Naive thymus-derived CD8-positive, alpha-beta T cell (primary cell): ENCODE measurements around the gene SLC17A3. TPM values are rescaled to one million over a fixed set of nuclear protein-coding genes. Genes with fewer than 3 reads are reported as not detected.

ENCODE experiments used
- ATAC-seq, 2 donors: fragments of 150-1000 bp; cut with Tn5 transposase in 1 of 2; sonication (Bioruptor Pico), chemical (Tn5 transposase) in 1 of 2; 1 replicate in 1 of 2; 2 replicates in 1 of 2; pipeline ENCODE4 v1.10.0; 2021; ENCODE audit warnings: mild to moderate bottlenecking in 2 of 2, moderate library complexity in 2 of 2
- POLR2A ChIA-PET: fragments of 350-600 bp; sonication (Branson Sonifier 250); formaldehyde crosslinking; loops from one replicate; lab custom pipeline; 2021; ENCODE audit warnings: antibody characterized with exemption; lab: Charles Lee
- DNase-seq, 10 donors: peaks; one replicate each; pipeline versions ENCODE4 v3.0.0 to v3.0.0-alpha.2; 2020 to 2022
- H3K27ac Mint-ChIP-seq, 10 donors: one replicate each; pipeline ENCODE4 v1.8.0; 2020 to 2022; ENCODE audit warnings: mild to moderate bottlenecking in 10 of 10, mixed read lengths in 10 of 10, moderate library complexity in 4 of 10, inconsistent platforms in 1 of 10
- H3K27me3 Mint-ChIP-seq, 5 donors: one replicate each; pipeline ENCODE4 v1.8.0; 2021 to 2022; ENCODE audit warnings: mixed read lengths in 5 of 5
- H3K36me3 Mint-ChIP-seq, 3 donors: one replicate each; pipeline ENCODE4 v1.8.0; 2020 to 2022; ENCODE audit warnings: mixed read lengths in 3 of 3, mild to moderate bottlenecking in 2 of 3, inconsistent platforms in 1 of 3
- H3K4me1 Mint-ChIP-seq, 4 donors: one replicate each; pipeline ENCODE4 v1.8.0; 2021 to 2022; ENCODE audit warnings: mixed read lengths in 4 of 4
- H3K4me3 Mint-ChIP-seq, 10 donors: one replicate each; pipeline ENCODE4 v1.8.0; 2020 to 2022; ENCODE audit warnings: mild to moderate bottlenecking in 10 of 10, mixed read lengths in 10 of 10, moderate library complexity in 6 of 10, inconsistent platforms in 1 of 10
- H3K9me3 Mint-ChIP-seq, 9 donors: one replicate each; pipeline ENCODE4 v1.8.0; 2020 to 2022; ENCODE audit warnings: mixed read lengths in 9 of 9, mild to moderate bottlenecking in 3 of 9, inconsistent platforms in 1 of 9, moderate library complexity in 1 of 9
- polyA plus RNA-seq, 3 donors: library from polyadenylated mRNA; unstranded; fragments of 300-500 nt; fragmentation: Illumina TruSeq; gene quantifications; one replicate each; pipeline ENCODE4 v1.2.3, GENCODE V29; 2021
- total RNA-seq, 8 experiments: library from RNA in 2 of 8; stranded (reverse) in 2 of 8; gene quantifications; one replicate each; pipeline ENCODE4 v1.2.3 and lab custom pipeline; 2021 to 2026

The SLC17A3 gene
- total and polyA plus RNA-seq, 5 experiments from 2014 or later: 0.35 TPM; not detected in 4

DNA sequence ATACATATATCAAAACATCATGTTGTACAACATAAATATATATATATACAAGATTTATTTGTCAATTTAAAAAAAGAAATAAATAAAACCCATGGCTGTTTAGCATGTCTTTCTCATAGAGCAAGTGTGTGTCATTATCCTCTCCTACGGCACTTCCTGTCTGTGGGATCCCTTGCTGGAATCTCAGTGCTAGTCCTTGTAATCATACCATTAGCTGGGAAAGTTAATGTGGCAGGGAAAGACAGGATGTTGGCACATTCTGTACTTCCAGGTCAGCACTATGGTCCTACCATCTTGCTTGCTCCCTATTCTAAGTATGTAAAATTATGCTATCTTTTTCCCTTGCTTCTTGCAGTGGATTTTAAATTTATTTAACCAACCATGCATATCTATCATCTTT lies 9.5 kb upstream of the SLC17A3 start:
- no peak overlapping the region for H3K4me3 Mint-ChIP-seq
- H3K27ac Mint-ChIP-seq: no peak overlapping the region
- ATAC-seq (no peak), DNase-seq (no peak)
- POLR2A ChIA-PET: no interaction called here
- peaks cover 2 to 9% (median 4%) of the 10 kb centered on the region in 4 donors for H3K4me1 Mint-ChIP-seq
- H3K9me3 Mint-ChIP-seq: peaks cover 0 to 2% (median 0%) of the 10 kb centered on the region in 9 donors
- H3K36me3 Mint-ChIP-seq: no peaks in the 10 kb centered on the region
- H3K27me3 Mint-ChIP-seq: peaks cover 0 to 7% (median 0%) of the 10 kb centered on the region in 5 donors

GRCh38 chr6:25882051-25882496 lies 8.0 kb upstream of the SLC17A3 start:
- Mint-ChIP-seq H3K9me3 (peaks cover 0 to 2% (median 0%) of the 10 kb centered on the region in 9 donors), H3K4me1 (peaks cover 2 to 9% (median 4%) of the 10 kb centered on the region in 4 donors), H3K27me3 (peaks cover 0 to 7% (median 0%) of the 10 kb centered on the region in 5 donors), H3K4me3 (peak overlapping the region in 9 of 10 donors; percentile 78 to 90 (median 84)), H3K36me3 (no peaks in the 10 kb centered on the region), H3K27ac (peak overlapping the region in 6 of 10 donors; percentile 34 to 89 (median 70))
- POLR2A ChIA-PET: no interaction called here
- ATAC-seq (peak; percentile 81 to 82), DNase-seq (peak in 8 of 10 donors; percentile 11 to 68 (median 34))

- no peaks in the 10 kb centered on the region for H3K9me3 Mint-ChIP-seq
- no peaks in the 10 kb centered on the region for H3K36me3 Mint-ChIP-seq
- DNase-seq (no peak), ATAC-seq (no peak)
- H3K4me1 Mint-ChIP-seq: peaks cover 2 to 9% (median 4%) of the 10 kb centered on the region in 4 donors
- no peak overlapping the region for H3K4me3 Mint-ChIP-seq
- POLR2A ChIA-PET: no interaction called here
- H3K27ac Mint-ChIP-seq: no peak overlapping the region
- peaks cover 0 to 7% (median 0%) of the 10 kb centered on the region in 5 donors for H3K27me3 Mint-ChIP-seq
Observed at GRCh38 chr6:25880601-25881000, 6.6 kb upstream of the SLC17A3 start.

- ATAC-seq: no peak
- DNase-seq: no peak
- H3K27ac Mint-ChIP-seq: no peak overlapping the region
- peaks cover 7 to 18% (median 10%) of the 10 kb centered on the region in 4 donors for H3K4me1 Mint-ChIP-seq
- H3K27me3 Mint-ChIP-seq: peaks cover 0 to 7% (median 0%) of the 10 kb centered on the region in 5 donors
- H3K4me3 Mint-ChIP-seq: no peak overlapping the region
- no peaks in the 10 kb centered on the region for H3K36me3 Mint-ChIP-seq
- no peaks in the 10 kb centered on the region for H3K9me3 Mint-ChIP-seq
- POLR2A ChIA-PET: interaction anchor here (0.6 kb wide), 1 partner anchor 600 kb away, joined by 5 read pairs; the partner anchor contains the start of gene CARMIL1
Observed at GRCh38 chr6:25878721-25879322, 4.8 kb upstream of the SLC17A3 start.

DNA sequence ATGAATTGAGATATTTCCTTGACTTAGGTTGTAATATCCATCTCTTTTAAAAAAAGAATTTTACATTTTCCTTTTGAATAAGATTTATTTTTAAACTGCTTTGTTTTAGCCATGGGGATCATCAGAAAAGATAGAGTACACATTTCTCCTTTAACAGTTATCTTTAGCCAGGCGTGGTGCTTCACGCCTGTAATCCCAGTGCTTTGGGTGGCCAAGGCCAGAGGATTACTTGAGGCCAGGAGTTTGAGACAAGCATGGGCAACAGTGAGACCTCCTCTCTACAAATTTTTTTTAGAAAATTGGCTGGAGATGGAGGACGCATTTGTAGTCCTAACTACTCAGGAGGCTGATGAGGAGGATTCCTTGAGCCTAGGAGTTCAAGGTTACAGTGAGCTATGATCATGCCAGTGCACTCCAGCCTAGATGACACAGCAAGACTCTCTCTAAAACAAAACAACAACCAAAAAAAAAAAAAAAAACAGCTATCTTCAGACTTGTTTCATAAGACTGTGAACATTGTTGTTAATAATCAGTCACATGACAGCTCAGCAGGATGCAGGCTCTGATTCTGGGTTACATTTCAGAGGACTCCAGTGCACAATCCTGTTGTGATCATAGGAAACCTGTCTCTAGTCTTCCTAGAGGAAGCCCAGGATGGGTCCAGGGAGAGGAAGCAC lies 2.0 kb upstream of the SLC17A3 start:
- DNase-seq: no peak
- no peaks in the 10 kb centered on the region for H3K9me3 Mint-ChIP-seq
- H3K27ac Mint-ChIP-seq: peak overlapping the region in 1 of 10 donors; percentile 73
- H3K4me1 Mint-ChIP-seq: peaks cover 5 to 20% (median 17%) of the 10 kb centered on the region in 4 donors
- no peaks in the 10 kb centered on the region for H3K36me3 Mint-ChIP-seq
- H3K27me3 Mint-ChIP-seq: peaks cover 0 to 3% (median 0%) of the 10 kb centered on the region in 5 donors
- ATAC-seq: no peak
- H3K4me3 Mint-ChIP-seq: no peak overlapping the region
- POLR2A ChIA-PET: no interaction called here

DNA sequence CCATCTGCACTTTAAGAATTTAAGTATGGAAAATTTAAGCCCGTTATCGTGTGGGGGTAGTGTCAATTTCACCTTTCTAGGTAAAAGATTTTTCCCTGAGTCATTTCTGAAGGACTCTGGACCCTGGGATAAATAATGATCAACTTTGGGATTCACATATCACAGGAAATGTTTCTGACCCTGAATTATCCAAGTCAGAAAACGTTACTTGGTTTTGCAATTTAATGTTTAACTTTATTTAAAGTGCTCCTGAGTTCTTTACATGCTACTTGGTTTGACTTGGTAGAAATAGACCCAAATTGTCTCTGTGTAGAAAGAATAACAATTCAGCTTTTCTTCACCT lies 1.5 kb upstream of the SLC17A3 start:
- Mint-ChIP-seq H3K27me3 (peaks cover 0 to 3% (median 0%) of the 10 kb centered on the region in 5 donors), H3K9me3 (no peaks in the 10 kb centered on the region), H3K4me1 (peaks cover 5 to 20% (median 17%) of the 10 kb centered on the region in 4 donors), H3K27ac (no peak overlapping the region), H3K4me3 (no peak overlapping the region), H3K36me3 (no peaks in the 10 kb centered on the region)
- DNase-seq (no peak), ATAC-seq (no peak)
- POLR2A ChIA-PET: no interaction called here

DNA sequence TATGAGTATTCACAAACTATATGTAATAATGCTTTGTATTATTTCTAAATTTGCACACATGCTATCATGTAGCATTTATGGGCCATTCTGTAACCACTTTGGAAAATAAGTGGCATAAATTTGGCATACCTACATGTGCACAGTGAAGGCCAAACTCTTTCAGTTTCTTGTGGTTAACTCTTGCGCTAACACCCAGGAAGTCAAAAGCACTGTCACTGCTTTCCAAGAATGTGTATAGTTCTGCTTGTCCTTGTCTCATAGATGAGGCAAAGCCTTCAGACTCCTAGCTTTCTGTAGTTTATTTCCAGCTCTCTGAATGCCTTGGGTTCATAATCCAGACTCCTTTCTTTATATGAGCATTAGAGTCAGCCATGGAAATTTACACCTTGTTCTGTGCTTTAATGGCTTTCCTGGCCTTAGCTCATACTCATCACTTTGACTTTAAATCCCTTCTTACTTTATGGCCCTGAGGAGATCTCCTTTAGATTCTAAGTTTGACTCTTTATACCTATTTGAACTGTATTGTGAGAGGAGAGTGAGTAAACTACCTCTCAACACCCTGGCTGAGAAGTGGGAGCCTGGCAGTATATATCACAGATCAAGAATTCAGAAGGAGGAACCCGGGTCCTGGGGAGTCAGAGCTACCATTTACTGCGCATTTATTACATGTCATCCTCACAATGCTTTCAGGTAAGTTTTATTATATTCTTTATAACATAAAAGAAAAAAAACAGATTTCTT lies 949 bp upstream of the SLC17A3 start:
- POLR2A ChIA-PET: no interaction called here
- Mint-ChIP-seq H3K36me3 (no peaks in the 10 kb centered on the region), H3K27me3 (peaks cover 0 to 3% (median 0%) of the 10 kb centered on the region in 5 donors), H3K9me3 (no peaks in the 10 kb centered on the region), H3K27ac (no peak overlapping the region), H3K4me3 (no peak overlapping the region), H3K4me1 (peaks cover 5 to 20% (median 17%) of the 10 kb centered on the region in 4 donors)
- DNase-seq: no peak
- ATAC-seq: peak; percentile 46 to 64

DNA sequence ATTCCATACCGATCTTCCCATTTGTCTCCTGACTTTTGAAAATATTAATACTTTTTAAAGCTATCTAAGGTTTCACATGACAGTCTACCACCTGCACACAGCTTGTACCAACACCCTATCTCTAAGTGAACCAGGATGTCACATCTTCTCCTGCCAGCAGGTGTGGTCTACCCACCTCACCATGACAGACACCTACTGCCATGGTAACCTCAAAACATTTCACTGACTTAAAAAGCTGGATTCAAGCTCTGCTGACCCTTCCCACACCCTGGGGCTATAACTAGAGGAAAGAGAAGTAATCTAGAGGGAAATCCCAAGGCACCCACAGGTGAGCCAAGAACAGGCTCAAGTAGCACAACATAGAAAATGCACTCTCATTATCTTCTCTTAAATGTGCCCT lies 1.2 kb downstream of the SLC17A3 start:
- DNase-seq (peak in 5 of 10 donors; percentile 0 to 38 (median 22)), ATAC-seq (peak; percentile 64 to 87)
- H3K27ac Mint-ChIP-seq: peak overlapping the region in 2 of 10 donors; percentile 36
- H3K4me1 Mint-ChIP-seq: peaks cover 5 to 20% (median 17%) of the 10 kb centered on the region in 4 donors
- no peaks in the 10 kb centered on the region for H3K36me3 Mint-ChIP-seq
- H3K4me3 Mint-ChIP-seq: no peak overlapping the region
- POLR2A ChIA-PET: no interaction called here
- H3K27me3 Mint-ChIP-seq: peaks cover 0 to 2% (median 0%) of the 10 kb centered on the region in 5 donors
- no peaks in the 10 kb centered on the region for H3K9me3 Mint-ChIP-seq

- Mint-ChIP-seq H3K27me3 (peaks cover 0 to 2% (median 0%) of the 10 kb centered on the region in 5 donors), H3K9me3 (peaks cover 0 to 3% (median 0%) of the 10 kb centered on the region in 9 donors), H3K36me3 (no peaks in the 10 kb centered on the region), H3K27ac (no peak overlapping the region), H3K4me3 (no peak overlapping the region), H3K4me1 (peaks cover 10 to 33% (median 29%) of the 10 kb centered on the region in 4 donors)
- no peak for DNase-seq
- POLR2A ChIA-PET: no interaction called here
- ATAC-seq: no peak
Observed at GRCh38 chr6:25869840-25870239, 4.2 kb downstream of the SLC17A3 start.

GRCh38 chr6:25868436-25869183 lies 5.4 kb downstream of the SLC17A3 start:
- peak overlapping the region in 1 of 10 donors; percentile 1 for H3K27ac Mint-ChIP-seq
- ATAC-seq: no peak
- H3K36me3 Mint-ChIP-seq: peaks cover 0 to 9% (median 2%) of the 10 kb centered on the region in 3 donors
- POLR2A ChIA-PET: no interaction called here
- H3K4me1 Mint-ChIP-seq: peaks cover 15 to 34% (median 31%) of the 10 kb centered on the region in 4 donors
- H3K27me3 Mint-ChIP-seq: peaks cover 0 to 10% (median 0%) of the 10 kb centered on the region in 5 donors
- no peak overlapping the region for H3K4me3 Mint-ChIP-seq
- peaks cover 0 to 15% (median 0%) of the 10 kb centered on the region in 9 donors for H3K9me3 Mint-ChIP-seq
- DNase-seq: no peak

DNA sequence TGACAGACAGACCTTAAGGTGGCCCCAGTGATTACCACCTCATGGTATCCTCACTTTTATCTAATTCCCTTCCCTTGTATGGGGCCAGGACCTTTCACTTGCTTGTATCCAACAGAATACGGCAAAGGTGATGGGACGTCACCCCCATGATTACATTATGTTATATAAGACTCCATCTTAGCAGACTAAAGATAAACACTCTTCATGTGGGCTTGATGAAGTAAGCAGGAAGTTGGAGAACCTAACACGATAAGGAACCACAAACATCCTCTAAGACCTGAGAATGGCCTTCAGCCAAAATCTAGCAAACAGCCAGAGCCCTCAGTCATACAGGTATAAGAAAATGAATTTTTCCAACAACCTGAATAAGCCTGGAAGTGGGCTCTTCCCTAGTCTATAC lies 8.0 kb downstream of the SLC17A3 start:
- H3K9me3 Mint-ChIP-seq: peaks cover 0 to 17% (median 0%) of the 10 kb centered on the region in 9 donors
- H3K27me3 Mint-ChIP-seq: peaks cover 0 to 11% (median 0%) of the 10 kb centered on the region in 5 donors
- POLR2A ChIA-PET: no interaction called here
- peaks cover 13 to 26% (median 20%) of the 10 kb centered on the region in 4 donors for H3K4me1 Mint-ChIP-seq
- ATAC-seq (peak; percentile 94 to 96), DNase-seq (peak in 8 of 10 donors; percentile 12 to 81 (median 62))
- peaks cover 0 to 9% (median 2%) of the 10 kb centered on the region in 3 donors for H3K36me3 Mint-ChIP-seq
- H3K4me3 Mint-ChIP-seq: peak overlapping the region in 9 of 10 donors; percentile 6 to 60 (median 49)
- peak overlapping the region; percentile 61 to 94 (median 79) for H3K27ac Mint-ChIP-seq

- Mint-ChIP-seq H3K9me3 (peaks cover 0 to 17% (median 0%) of the 10 kb centered on the region in 9 donors), H3K27me3 (peaks cover 0 to 18% (median 3%) of the 10 kb centered on the region in 5 donors), H3K27ac (peak overlapping the region in 2 of 10 donors; percentile 68 to 83), H3K4me1 (peaks cover 13 to 26% (median 20%) of the 10 kb centered on the region in 4 donors), H3K4me3 (no peak overlapping the region), H3K36me3 (peaks cover 0 to 9% (median 2%) of the 10 kb centered on the region in 3 donors)
- POLR2A ChIA-PET: no interaction called here
- DNase-seq (no peak), ATAC-seq (no peak)
Observed at GRCh38 chr6:25863360-25863759, 10.7 kb downstream of the SLC17A3 start.
